ENCODE results near the gene PPP1R1B.

DNA sequence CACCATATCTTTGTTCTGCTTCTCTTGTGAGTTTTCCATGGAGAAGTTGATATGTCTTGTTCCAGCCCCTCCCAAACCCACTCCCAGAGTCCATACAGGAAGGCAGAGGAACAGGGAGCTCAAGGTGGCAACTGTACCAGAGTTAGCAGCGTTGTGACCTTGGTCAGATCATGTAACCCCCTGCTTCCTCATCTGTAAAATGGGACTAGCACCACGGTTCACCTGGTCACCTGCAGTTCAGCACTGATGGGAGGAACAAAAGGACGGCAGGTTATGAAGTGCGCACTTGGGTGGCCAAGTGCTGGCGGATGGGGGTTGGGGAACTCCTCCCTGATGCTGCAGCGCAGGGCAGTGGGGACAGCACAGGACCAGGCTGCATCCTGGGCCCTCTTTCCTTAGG lies 11.3 kb upstream of the PPP1R1B start:
- TF ChIP-seq EP300 (IDR thresholded peaks at IDR 0.05; ENCODE audit: borderline replicate concordance) (no peak), RAD21 (IDR thresholded peaks at IDR 0.05; ENCODE audit: low read depth) (no peak), TCF12 (IDR thresholded peaks at IDR 0.05; ENCODE audit: low read depth) (no peak), ZBTB7A (IDR thresholded peaks at IDR 0.05; ENCODE audit: low read depth) (no peak), TAF1 (IDR thresholded peaks at IDR 0.05; ENCODE audit: low read depth) (no peak), CREB1 (IDR thresholded peaks at IDR 0.05; ENCODE audit: low read depth) (no peak), CEBPB (IDR thresholded peaks at IDR 0.05) (no peak), EGR1 (IDR thresholded peaks at IDR 0.05) (no peak), FOXM1 (IDR thresholded peaks at IDR 0.05; ENCODE audit: borderline replicate concordance, low read depth) (no peak), NFIC (IDR thresholded peaks at IDR 0.05) (no peak), TEAD4 (IDR thresholded peaks at IDR 0.05) (no peak)
- TF ChIP-seq, protein P1, sequence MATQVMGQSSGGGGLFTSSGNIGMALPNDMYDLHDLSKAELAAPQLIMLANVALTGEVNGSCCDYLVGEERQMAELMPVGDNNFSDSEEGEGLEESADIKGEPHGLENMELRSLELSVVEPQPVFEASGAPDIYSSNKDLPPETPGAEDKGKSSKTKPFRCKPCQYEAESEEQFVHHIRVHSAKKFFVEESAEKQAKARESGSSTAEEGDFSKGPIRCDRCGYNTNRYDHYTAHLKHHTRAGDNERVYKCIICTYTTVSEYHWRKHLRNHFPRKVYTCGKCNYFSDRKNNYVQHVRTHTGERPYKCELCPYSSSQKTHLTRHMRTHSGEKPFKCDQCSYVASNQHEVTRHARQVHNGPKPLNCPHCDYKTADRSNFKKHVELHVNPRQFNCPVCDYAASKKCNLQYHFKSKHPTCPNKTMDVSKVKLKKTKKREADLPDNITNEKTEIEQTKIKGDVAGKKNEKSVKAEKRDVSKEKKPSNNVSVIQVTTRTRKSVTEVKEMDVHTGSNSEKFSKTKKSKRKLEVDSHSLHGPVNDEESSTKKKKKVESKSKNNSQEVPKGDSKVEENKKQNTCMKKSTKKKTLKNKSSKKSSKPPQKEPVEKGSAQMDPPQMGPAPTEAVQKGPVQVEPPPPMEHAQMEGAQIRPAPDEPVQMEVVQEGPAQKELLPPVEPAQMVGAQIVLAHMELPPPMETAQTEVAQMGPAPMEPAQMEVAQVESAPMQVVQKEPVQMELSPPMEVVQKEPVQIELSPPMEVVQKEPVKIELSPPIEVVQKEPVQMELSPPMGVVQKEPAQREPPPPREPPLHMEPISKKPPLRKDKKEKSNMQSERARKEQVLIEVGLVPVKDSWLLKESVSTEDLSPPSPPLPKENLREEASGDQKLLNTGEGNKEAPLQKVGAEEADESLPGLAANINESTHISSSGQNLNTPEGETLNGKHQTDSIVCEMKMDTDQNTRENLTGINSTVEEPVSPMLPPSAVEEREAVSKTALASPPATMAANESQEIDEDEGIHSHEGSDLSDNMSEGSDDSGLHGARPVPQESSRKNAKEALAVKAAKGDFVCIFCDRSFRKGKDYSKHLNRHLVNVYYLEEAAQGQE (IDR thresholded peaks at IDR 0.05; ENCODE audit: low read depth) = no peak
- TF ChIP-seq, protein P2, sequence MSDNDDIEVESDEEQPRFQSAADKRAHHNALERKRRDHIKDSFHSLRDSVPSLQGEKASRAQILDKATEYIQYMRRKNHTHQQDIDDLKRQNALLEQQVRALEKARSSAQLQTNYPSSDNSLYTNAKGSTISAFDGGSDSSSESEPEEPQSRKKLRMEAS (IDR thresholded peaks at IDR 0.05) = no peak

Measured in Ishikawa (cell line).